Activated CD4-positive, alpha-beta memory T cell treated with anti-CD3 and anti-CD28 coated beads for 36 hours (primary cell): ENCODE data around the gene SERHL2. TPM values are rescaled to one million over a fixed set of nuclear protein-coding genes. Genes with fewer than 3 reads are reported as not detected.
A peak's percentile ranks its signal among the peaks of the same experiment; 100 is the strongest.
"Not testable (repeated sequence)": the region's sequence is repeated elsewhere in the genome, so short reads cannot be mapped to it uniquely, and the experiment has no call there.

ENCODE experiments used
- CTCF ChIA-PET: fragments of 350-600 bp; sonication (Branson Sonifier 250); formaldehyde crosslinking; loops from one replicate; lab custom pipeline; 2021; ENCODE audit warnings: antibody characterized with exemption, inconsistent platforms; lab: Charles Lee
- POLR2A ChIA-PET: fragments of 350-600 bp; sonication (Branson Sonifier 250); formaldehyde crosslinking; loops from one replicate; lab custom pipeline; 2021; ENCODE audit warnings: antibody characterized with exemption; lab: Charles Lee
- DNase-seq: peaks from one replicate; pipeline ENCODE4 v3.0.0-alpha.2; 2020
- H3K27ac Mint-ChIP-seq: one replicate; pipeline ENCODE4 v1.8.0; 2021; ENCODE audit warnings: mixed read lengths
- H3K27me3 Mint-ChIP-seq: one replicate; pipeline ENCODE4 v1.8.0; 2021; ENCODE audit warnings: mixed read lengths
- H3K36me3 Mint-ChIP-seq: one replicate; pipeline ENCODE4 v1.8.0; 2021; ENCODE audit warnings: mixed read lengths
- H3K4me1 Mint-ChIP-seq: one replicate; pipeline ENCODE4 v1.8.0; 2021; ENCODE audit warnings: low read depth, mixed read lengths
- H3K4me3 Mint-ChIP-seq: one replicate; pipeline ENCODE4 v1.8.0; 2021; ENCODE audit warnings: mild to moderate bottlenecking, mixed read lengths
- H3K9me3 Mint-ChIP-seq: one replicate; pipeline ENCODE4 v1.8.0; 2021; ENCODE audit warnings: mixed read lengths
- intact Hi-C: fragments of 100-400 bp; cut with micrococcal nuclease; formaldehyde crosslinking; loops from one replicate; pipeline ENCODE4 v1.15.1; 2023
- total RNA-seq, 2 experiments: library from RNA; stranded (reverse); gene quantifications; one replicate each; pipeline ENCODE4 v1.2.3, GENCODE V29; 2021

SERHL2 gene
- total RNA-seq, 2 experiments from 2014 or later = 0.83 to 1.2 TPM

DNA sequence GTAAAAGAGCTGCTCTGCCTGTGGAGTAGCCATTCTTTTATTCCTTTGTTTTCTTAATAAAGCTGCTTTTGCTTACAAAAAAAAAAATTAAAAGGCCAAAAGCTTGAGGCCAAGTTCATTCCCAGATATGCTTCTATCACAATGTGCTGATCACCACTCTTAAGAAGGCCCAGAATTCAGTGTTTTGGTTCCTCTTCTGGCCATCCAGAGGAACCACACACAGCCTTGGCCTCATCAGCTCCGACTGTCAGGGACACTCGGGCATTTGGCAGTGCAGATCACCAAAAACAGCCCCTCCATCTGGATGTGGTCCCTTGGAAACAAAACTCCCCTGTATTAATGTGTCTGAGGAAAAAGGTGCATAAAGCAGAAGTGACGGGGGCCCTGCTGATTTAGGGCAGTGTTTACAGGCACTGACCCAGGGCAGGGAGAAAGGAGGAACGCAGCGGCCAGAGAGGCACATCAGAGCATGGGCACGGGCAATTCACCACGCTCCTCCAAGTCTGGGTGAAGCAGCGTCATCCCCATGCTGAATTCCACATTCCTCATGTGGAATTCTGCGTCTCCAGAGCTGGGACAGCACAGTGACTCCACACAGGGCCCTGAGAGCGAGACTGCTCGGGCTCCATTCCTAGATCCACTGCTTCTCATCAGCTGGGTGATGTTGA is 43.2 kb downstream of the SERHL2 start:
- CTCF ChIA-PET = no interaction called here
- Mint-ChIP-seq H3K4me1 (no peaks in the 10 kb centered on the region), H3K27me3 (no peaks in the 10 kb centered on the region), H3K27ac (no peak overlapping the region), H3K36me3 (peaks cover 43% of the 10 kb centered on the region), H3K9me3 (no peaks in the 10 kb centered on the region), H3K4me3 (no peak overlapping the region)
- intact Hi-C loops = no loop called here
- DNase-seq = no peak
- POLR2A ChIA-PET = interaction anchor here (0.7 to 0.8 kb wide), 2 partner anchors 19 to 408 kb away, joined by 3 read pairs; no protein-coding TSS in a partner anchor

DNA sequence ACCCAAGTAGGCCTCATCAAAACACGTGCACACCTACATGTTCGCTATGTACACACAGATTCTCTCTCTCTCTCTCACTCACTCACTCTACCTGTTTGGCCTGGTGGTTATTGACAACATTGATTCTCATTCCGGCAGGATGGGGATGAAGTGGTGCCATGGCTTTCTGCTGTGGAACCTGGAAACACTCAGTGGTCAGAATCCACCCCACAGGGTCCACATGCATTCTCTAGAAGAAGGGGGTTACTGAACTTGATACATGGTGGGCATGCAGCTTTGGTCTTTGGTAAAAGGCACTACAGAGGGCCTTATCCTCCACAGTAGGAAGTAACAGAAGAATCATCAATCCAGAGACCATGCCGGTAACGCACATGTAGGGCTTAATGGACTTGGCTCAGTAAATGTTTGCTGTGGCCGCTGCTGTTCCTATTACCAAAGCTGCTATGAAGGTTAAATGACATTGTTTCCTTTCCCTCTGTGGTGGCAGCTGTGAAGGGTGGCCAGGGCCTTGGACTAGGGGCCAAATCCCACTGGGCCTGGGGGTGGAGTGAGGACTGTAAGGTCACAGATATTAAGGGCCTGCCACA is 48.2 kb downstream of the SERHL2 start:
- ChIA-PET CTCF (no interaction called here), POLR2A (interaction anchor here (1.3 kb wide), 1 partner anchor 33 kb away, joined by 3 read pairs; no protein-coding TSS in a partner anchor)
- Mint-ChIP-seq H3K9me3 (no peaks in the 10 kb centered on the region), H3K36me3 (peaks cover 35% of the 10 kb centered on the region), H3K27me3 (no peaks in the 10 kb centered on the region), H3K27ac (peak overlapping the region; percentile 18), H3K4me1 (peaks cover 24% of the 10 kb centered on the region), H3K4me3 (no peak overlapping the region)
- no peak for DNase-seq
- intact Hi-C loops = no loop called here

DNA sequence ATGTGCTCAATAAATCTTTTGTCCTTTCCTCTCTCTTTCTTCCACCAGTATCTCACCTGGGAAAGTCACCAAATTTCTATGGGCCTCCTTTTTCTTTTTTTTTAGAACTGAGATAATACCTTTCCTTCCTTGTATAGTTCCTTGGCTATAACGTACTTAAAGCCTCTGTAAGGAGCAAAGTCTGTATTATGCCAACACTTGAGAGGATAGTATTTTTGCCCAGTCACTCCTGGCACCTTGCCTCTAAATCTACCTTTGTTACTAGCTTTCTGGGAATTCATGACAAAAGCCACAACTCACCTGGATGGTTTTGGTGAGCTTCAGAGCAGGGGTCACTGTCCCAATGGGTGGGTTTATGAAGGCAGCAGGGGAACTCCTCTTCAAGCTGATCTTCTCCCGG is 48.7 kb downstream of the SERHL2 start:
- H3K9me3 Mint-ChIP-seq = no peaks in the 10 kb centered on the region
- H3K4me3 Mint-ChIP-seq = no peak overlapping the region
- H3K36me3 Mint-ChIP-seq = peaks cover 35% of the 10 kb centered on the region
- DNase-seq = no peak
- intact Hi-C loops = no loop called here
- ChIA-PET CTCF (no interaction called here), POLR2A (interaction anchor here (1.3 kb wide), 1 partner anchor 33 kb away, joined by 3 read pairs; no protein-coding TSS in a partner anchor)
- peak overlapping the region; percentile 18 for H3K27ac Mint-ChIP-seq
- H3K27me3 Mint-ChIP-seq = no peaks in the 10 kb centered on the region
- peaks cover 24% of the 10 kb centered on the region for H3K4me1 Mint-ChIP-seq

DNA sequence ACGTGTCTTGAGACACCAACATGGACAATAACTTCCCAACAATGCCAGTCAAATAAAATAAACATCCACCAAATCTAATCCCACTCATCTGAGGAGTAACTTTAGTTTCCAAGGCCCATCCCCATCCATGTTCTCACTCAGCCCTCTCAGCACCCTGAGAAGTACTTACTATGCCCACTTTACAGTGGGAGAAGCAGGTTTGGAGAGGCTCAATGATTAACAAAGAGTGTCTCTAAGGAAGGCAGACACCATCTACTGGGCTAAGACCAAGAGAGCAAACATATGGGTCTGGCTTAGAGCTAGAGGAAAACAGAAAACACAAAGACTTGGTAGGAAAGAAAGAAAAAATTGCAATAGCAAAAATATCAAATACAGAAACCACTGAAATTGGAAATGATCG is 49.7 kb downstream of the SERHL2 start:
- ChIA-PET POLR2A (no interaction called here), CTCF (no interaction called here)
- intact Hi-C loops = no loop called here
- Mint-ChIP-seq H3K4me3 (no peak overlapping the region), H3K9me3 (no peaks in the 10 kb centered on the region), H3K27ac (peak overlapping the region; percentile 39), H3K4me1 (peaks cover 24% of the 10 kb centered on the region), H3K27me3 (no peaks in the 10 kb centered on the region), H3K36me3 (peaks cover 31% of the 10 kb centered on the region)
- no peak for DNase-seq

DNA sequence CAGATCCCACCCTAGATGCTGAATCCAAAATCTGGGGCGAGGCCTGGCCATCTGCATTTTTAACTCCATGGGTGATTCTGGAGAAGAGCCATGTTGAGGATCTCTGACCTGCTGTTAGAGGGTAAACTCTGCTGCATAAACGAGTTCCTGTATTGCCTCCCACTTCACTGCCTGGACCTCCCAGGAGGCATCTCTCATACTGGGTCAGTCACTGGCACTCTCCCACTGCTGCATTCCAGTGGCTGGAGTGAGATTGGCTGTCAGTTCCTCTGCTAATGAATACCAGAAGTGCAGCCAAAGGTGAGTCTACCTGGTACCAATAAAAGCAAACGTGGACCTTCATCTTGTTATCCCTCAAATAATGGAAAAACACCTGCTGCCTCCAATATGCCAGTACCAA is 50.6 kb downstream of the SERHL2 start:
- ChIA-PET CTCF (no interaction called here), POLR2A (no interaction called here)
- Mint-ChIP-seq H3K9me3 (no peaks in the 10 kb centered on the region), H3K27me3 (no peaks in the 10 kb centered on the region), H3K27ac (no peak overlapping the region), H3K4me3 (no peak overlapping the region), H3K4me1 (peaks cover 34% of the 10 kb centered on the region), H3K36me3 (peaks cover 29% of the 10 kb centered on the region)
- no peak for DNase-seq
- intact Hi-C loops = no loop called here

DNA sequence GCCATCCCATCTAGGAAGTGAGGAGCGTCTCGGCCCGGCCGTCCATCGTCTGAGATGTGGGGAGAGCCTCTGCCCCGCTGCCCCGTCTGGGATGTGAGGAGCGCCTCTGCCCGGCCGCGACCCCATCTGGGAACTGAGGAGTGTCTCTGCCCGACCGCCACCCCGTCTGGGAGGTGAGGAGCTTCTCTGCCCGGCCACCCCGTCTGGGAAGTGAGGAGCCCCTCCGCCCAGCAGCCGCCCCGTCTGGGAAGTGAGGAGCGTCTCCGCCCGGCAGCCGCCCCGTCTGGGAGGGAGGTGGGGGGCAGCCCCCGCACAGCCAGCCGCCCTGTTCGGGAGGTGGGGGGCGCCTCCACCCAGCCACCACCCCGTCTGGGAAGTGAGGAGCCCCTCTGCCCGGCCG is 53.9 kb downstream of the SERHL2 start:
- POLR2A ChIA-PET, intact Hi-C loops, H3K27ac Mint-ChIP-seq, DNase-seq, H3K27me3 Mint-ChIP-seq, CTCF ChIA-PET, H3K9me3 Mint-ChIP-seq, H3K4me3 Mint-ChIP-seq: not testable (repeated sequence)
- Mint-ChIP-seq H3K4me1 (peaks cover 61% of the 10 kb centered on the region), H3K36me3 (peaks cover 25% of the 10 kb centered on the region)

DNA sequence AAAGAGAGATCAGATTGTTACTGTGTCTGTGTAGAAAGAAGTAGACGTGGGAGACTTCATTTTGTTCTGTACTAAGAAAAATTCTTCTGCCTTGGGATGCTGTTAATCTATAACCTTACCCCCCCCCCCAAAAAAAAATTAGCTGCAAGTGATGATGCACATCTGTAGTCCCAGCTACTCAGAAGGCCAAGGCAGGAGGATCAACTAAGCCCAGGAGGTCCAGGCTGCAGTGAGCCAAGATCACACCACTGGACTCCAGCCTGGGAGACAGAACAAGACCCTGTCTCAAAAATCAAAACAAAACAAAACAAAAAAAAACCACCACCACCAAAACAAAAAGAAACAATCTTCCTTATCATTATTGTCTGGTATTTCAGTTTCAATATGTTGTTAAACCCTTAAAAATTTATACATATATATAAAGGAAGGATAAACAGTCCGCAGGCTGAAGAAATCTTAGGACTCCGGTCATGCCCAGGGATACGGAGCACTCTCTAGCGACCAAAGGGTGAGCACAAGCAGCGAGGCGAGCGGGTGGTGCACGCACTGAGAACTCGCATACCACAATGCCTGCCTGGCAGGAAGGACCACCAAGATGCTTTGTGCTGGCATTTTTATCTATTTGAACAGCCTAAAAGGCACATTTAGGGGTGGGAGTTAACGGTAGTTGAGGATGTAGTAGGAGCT is 54.5 kb downstream of the SERHL2 start:
- intact Hi-C loops = no loop called here
- no peak for DNase-seq
- ChIA-PET POLR2A (interaction anchor here (0.5 kb wide), 1 partner anchor 46 kb away, joined by 3 read pairs; no protein-coding TSS in a partner anchor), CTCF (interaction anchor here (0.9 to 2.1 kb wide), 2 partner anchors 13 to 14 kb away, joined by 3 to 5 read pairs; no protein-coding TSS in a partner anchor)
- Mint-ChIP-seq H3K4me1 (peaks cover 64% of the 10 kb centered on the region), H3K27ac (peak overlapping the region; percentile 77), H3K36me3 (peaks cover 29% of the 10 kb centered on the region), H3K27me3 (no peaks in the 10 kb centered on the region), H3K9me3 (no peaks in the 10 kb centered on the region), H3K4me3 (no peak overlapping the region)

DNA sequence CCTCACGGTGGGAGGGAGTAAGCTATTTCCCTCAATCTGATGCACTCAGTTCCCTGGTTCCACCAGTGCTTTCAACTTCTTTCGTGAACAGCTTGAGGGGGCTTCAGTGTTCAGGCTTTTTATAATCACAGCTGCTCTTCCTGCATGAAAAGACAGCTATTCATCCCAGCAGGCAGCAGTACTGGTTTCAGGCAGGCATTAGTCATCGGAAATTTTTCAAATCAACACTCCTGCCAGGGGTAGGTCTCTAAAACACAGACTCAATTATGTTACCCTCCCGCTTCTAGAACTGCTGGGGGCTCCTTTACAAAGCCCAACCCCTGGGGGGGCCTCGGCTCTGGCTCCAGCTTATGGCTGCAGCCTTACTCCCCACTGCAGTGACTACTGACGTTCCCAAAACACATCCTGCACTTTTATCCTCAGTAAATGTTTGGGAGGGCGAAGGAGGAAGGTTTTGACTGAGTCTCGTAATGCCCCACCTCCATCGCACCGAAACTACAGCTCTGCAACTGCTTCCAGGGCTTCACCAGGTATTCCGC is 55.1 kb downstream of the SERHL2 start:
- H3K27ac Mint-ChIP-seq = peak overlapping the region; percentile 77
- H3K36me3 Mint-ChIP-seq = peaks cover 32% of the 10 kb centered on the region
- POLR2A ChIA-PET = no interaction called here
- no peaks in the 10 kb centered on the region for H3K9me3 Mint-ChIP-seq
- peaks cover 63% of the 10 kb centered on the region for H3K4me1 Mint-ChIP-seq
- CTCF ChIA-PET = interaction anchor here (0.9 to 2.1 kb wide), 2 partner anchors 12 to 14 kb away, joined by 3 to 5 read pairs; no protein-coding TSS in a partner anchor
- no peak overlapping the region for H3K4me3 Mint-ChIP-seq
- no peaks in the 10 kb centered on the region for H3K27me3 Mint-ChIP-seq
- DNase-seq = peak; percentile 25
- intact Hi-C loops = no loop called here

DNA sequence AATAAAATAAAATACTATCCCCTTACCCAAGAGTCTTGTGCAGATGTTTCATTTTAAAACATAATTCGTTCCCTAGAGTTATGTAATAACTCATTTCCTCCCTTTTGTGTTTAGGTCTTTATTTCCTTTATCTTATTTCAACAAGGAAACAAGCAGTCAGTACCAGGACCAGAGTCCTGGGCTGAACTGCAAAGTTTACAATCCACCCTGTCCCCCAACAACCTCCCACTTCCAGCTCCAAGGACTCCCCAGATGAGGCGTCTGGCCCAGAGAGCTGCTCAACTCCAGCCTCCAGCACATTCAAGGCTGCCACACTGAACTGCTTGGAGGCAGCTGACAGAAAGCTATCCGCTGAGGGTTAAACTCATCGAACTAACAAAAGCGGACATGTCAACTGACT is 56.4 kb downstream of the SERHL2 start:
- no peak overlapping the region for H3K4me3 Mint-ChIP-seq
- DNase-seq = no peak
- H3K27ac Mint-ChIP-seq = peak overlapping the region; percentile 42
- peaks cover 1% of the 10 kb centered on the region for H3K27me3 Mint-ChIP-seq
- ChIA-PET CTCF (interaction anchor here (2.1 kb wide), 1 partner anchor 12 kb away, joined by 5 read pairs; no protein-coding TSS in a partner anchor), POLR2A (interaction anchor here (0.6 to 1.0 kb wide), 2 partner anchors 28 to 507 kb away, joined by 3 read pairs; no protein-coding TSS in a partner anchor)
- intact Hi-C loops = no loop called here
- H3K9me3 Mint-ChIP-seq = no peaks in the 10 kb centered on the region
- H3K4me1 Mint-ChIP-seq = peaks cover 56% of the 10 kb centered on the region
- H3K36me3 Mint-ChIP-seq = peaks cover 34% of the 10 kb centered on the region

DNA sequence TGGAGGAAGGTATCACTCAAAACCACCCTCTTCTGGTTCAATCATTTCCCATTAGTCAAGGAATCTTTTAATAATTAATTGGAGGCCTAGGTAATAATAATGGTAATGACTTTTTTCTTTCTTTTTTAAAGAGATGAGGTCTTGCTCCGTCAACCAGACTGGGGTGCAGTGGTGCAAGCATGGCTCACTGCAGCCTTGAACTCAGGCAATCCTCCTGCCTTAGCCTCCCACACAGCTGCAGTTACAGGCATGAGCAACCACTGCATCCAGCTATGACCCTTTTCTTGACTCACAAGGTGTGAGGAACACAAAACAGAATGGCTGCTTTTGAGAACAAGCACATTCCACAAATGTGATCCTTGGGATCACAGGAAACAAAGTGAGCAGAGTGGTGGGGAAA is 57.3 kb downstream of the SERHL2 start:
- POLR2A ChIA-PET = interaction anchor here (0.6 kb wide), 1 partner anchor 136 kb away, joined by 3 read pairs; no protein-coding TSS in a partner anchor
- intact Hi-C loops = no loop called here
- H3K36me3 Mint-ChIP-seq = peaks cover 36% of the 10 kb centered on the region
- peaks cover 3% of the 10 kb centered on the region for H3K27me3 Mint-ChIP-seq
- H3K9me3 Mint-ChIP-seq = no peaks in the 10 kb centered on the region
- DNase-seq = peak; percentile 36
- CTCF ChIA-PET = no interaction called here
- peak overlapping the region; percentile 15 for H3K27ac Mint-ChIP-seq
- H3K4me3 Mint-ChIP-seq = no peak overlapping the region
- peaks cover 60% of the 10 kb centered on the region for H3K4me1 Mint-ChIP-seq

DNA sequence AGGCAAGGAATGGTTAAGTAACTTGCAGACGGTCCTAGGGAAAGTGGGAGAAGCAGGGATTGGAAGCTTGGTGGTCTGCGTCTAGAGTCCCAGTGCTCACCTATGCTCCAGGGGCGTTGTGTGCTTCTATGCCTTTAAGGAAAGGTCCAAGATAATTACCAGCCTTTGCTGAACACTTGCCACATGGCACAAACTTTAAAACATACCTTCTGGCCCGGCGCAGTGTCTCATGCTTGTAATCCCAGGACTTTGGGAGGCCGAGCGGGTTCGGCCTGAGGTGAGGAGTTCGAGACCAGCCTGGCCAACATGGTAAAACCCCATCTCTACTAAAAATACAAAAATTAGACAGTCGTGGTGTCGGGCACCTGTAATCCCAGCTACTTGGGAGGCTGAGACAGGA is 58.6 kb downstream of the SERHL2 start:
- Mint-ChIP-seq H3K36me3 (peaks cover 31% of the 10 kb centered on the region), H3K27me3 (peaks cover 3% of the 10 kb centered on the region), H3K9me3 (no peaks in the 10 kb centered on the region), H3K4me1 (peaks cover 57% of the 10 kb centered on the region), H3K4me3 (no peak overlapping the region), H3K27ac (peak overlapping the region; percentile 18)
- intact Hi-C loops = no loop called here
- ChIA-PET POLR2A (interaction anchor here (3.6 kb wide), 1 partner anchor 30 kb away, joined by 32 read pairs; no protein-coding TSS in a partner anchor), CTCF (interaction anchor here (1.2 kb wide), 1 partner anchor 27 kb away, joined by 3 read pairs; no protein-coding TSS in a partner anchor)
- no peak for DNase-seq
